Suprapubic skin (tissue), 3 donors: ENCODE data around the gene KCNJ9.

Experiments
- CTCF ChIP-seq, 2 donors: fragments of 200-600 bp in 1 of 2; fragments of 450-650 bp in 1 of 2; sonication (generic) in 1 of 2; IDR thresholded peaks; one replicate each; pipeline ENCODE4 v1.5.1; 2016 to 2019; ENCODE audit warnings: antibody characterized with exemption in 2 of 2, mild to moderate bottlenecking in 1 of 2, moderate library complexity in 1 of 2
- POLR2A ChIP-seq, 2 donors: fragments of 450-650 bp; IDR thresholded peaks; one replicate each; pipeline ENCODE4 v1.6.1; 2017; ENCODE audit warnings: antibody characterized with exemption in 2 of 2, mild to moderate bottlenecking in 2 of 2, moderate library complexity in 2 of 2

- TF ChIP-seq CTCF (IDR thresholded peaks at IDR 0.05) (no peak), POLR2A (IDR thresholded peaks at IDR 0.05) (no peak)
These were observed 24.6 kb upstream of the KCNJ9 start for GRCh38 chr1:160056648-160057169.
